Measurements from ENCODE around the gene PLEKHA6.

DNA sequence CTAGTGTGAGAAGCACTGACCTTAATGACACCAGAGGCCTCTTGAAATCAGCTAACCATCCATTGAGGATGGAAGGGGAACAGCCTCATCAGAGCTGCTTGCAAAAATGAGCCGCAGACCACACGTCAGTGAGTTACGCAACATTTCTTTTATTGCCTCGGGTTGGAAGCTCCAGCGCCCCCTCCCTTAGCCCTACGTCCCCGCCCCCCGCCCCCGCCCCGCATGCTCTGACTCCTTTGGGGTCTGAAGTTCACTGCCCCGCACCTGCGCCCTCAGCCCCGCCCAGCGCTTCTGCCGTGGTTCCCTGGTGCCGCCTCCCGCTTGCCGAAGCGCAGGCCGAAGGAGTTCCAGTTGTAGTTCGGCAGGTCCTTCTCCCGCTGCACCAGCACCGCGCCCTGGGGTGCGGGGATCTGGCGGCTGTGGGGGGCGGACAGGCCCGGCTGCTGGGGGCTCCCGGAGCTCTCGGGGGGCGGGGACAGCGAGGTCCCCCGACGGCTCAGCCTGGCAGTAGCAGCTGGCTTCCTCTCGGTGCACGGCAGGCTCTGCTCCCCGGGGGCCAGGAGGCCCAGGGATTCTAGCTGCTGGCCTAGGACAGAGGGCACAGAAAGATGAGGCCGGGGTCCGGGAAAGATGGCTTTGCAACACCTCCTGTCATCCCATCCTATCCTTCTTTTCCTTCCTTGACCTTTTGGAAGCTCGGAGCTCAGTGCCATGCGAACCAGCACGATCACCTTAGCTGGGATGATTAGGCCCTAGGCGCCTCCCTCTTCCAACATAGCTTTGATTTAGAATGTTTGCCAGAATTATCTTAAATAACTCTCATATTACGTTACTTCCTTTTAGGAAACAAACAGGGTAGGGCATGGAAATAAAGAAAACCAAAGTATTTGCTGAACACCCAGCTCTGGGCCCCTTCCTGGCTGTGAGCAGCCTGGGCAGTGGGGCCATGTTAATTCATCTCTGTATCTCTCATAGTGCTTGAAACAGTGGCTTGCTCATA, 169.2 kb downstream of the PLEKHA6 start:
- TF ChIP-seq, protein P1, sequence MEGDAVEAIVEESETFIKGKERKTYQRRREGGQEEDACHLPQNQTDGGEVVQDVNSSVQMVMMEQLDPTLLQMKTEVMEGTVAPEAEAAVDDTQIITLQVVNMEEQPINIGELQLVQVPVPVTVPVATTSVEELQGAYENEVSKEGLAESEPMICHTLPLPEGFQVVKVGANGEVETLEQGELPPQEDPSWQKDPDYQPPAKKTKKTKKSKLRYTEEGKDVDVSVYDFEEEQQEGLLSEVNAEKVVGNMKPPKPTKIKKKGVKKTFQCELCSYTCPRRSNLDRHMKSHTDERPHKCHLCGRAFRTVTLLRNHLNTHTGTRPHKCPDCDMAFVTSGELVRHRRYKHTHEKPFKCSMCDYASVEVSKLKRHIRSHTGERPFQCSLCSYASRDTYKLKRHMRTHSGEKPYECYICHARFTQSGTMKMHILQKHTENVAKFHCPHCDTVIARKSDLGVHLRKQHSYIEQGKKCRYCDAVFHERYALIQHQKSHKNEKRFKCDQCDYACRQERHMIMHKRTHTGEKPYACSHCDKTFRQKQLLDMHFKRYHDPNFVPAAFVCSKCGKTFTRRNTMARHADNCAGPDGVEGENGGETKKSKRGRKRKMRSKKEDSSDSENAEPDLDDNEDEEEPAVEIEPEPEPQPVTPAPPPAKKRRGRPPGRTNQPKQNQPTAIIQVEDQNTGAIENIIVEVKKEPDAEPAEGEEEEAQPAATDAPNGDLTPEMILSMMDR (IDR thresholded peaks at IDR 0.05 in 4 of 5, conservative IDR thresholded peaks at IDR 0.05 in 1 of 5) = no peak
- TF ChIP-seq POLR2A (IDR thresholded peaks at IDR 0.05) = no peak
